H9 (cell line): ENCODE results near the gene SEMA5A. TPM values are rescaled to one million over a fixed set of nuclear protein-coding genes. Genes with fewer than 3 reads are reported as not detected.

Source experiments
- DNase-seq: peaks from one replicate; pipeline ENCODE4 v3.0.0-alpha.2; 2017
- H2AFZ ChIP-seq: one replicate; pipeline ENCODE4 v1.6.1; 2013; ENCODE audit warnings: mild to moderate bottlenecking, low read length, control low read depth, moderate library complexity
- H2AK5ac ChIP-seq: 2 replicates; pipeline ENCODE4 v1.6.1; 2013; ENCODE audit warnings: low read length, control low read depth, mixed read lengths; ENCODE audit not compliant: insufficient read length
- H2BK120ac ChIP-seq: one replicate; pipeline ENCODE4 v1.6.1; 2013; ENCODE audit warnings: low read depth, mild to moderate bottlenecking, low read length, control low read depth, inconsistent platforms; ENCODE audit not compliant: poor library complexity, severe bottlenecking
- H2BK12ac ChIP-seq: 2 replicates; pipeline ENCODE4 v1.6.1; 2013; ENCODE audit warnings: low read length, control low read depth, mixed read lengths, low read depth; ENCODE audit not compliant: insufficient read length
- H2BK15ac ChIP-seq: 2 replicates; pipeline ENCODE4 v1.6.1; 2013; ENCODE audit warnings: low read depth, low read length, control low read depth
- H2BK20ac ChIP-seq: one replicate; pipeline ENCODE4 v1.6.1; 2013; ENCODE audit warnings: low read depth, mild to moderate bottlenecking, low read length, control low read depth, inconsistent platforms; ENCODE audit not compliant: poor library complexity, severe bottlenecking
- H2BK5ac ChIP-seq: 2 replicates; pipeline ENCODE4 v1.6.1; 2013; ENCODE audit warnings: low read length, control low read depth, mixed read lengths; ENCODE audit not compliant: insufficient read length
- H3K14ac ChIP-seq: 2 replicates; pipeline ENCODE4 v1.6.1; 2013; ENCODE audit warnings: low read length, control low read depth; ENCODE audit not compliant: insufficient read depth
- H3K18ac ChIP-seq: 2 replicates; pipeline ENCODE4 v1.6.1; 2013; ENCODE audit warnings: low read depth, mild to moderate bottlenecking, mixed read lengths, low read length, control low read depth; ENCODE audit not compliant: insufficient read length
- H3K23ac ChIP-seq: 2 replicates; pipeline ENCODE4 v1.6.1; 2013; ENCODE audit warnings: low read length, control low read depth, mixed read lengths, low read depth; ENCODE audit not compliant: insufficient read length
- H3K23me2 ChIP-seq: 2 replicates; pipeline ENCODE4 v1.6.1; 2013; ENCODE audit warnings: low read depth, mild to moderate bottlenecking, mixed read lengths, low read length, control low read depth; ENCODE audit not compliant: insufficient read length, poor library complexity, severe bottlenecking
- H3K27ac ChIP-seq: 2 replicates; pipeline ENCODE4 v1.5.1; 2013; ENCODE audit warnings: low read length, control low read depth, mixed read lengths, low read depth; ENCODE audit not compliant: insufficient read length
- H3K27me3 ChIP-seq: 2 replicates; pipeline ENCODE4 v1.6.1; 2013; ENCODE audit warnings: low read length, control low read depth, inconsistent platforms; ENCODE audit not compliant: insufficient read depth
- H3K4ac ChIP-seq: 2 replicates; pipeline ENCODE4 v1.6.1; 2013; ENCODE audit warnings: low read depth, mild to moderate bottlenecking, control low read depth, inconsistent platforms, low read length, moderate library complexity
- H3K4me1 ChIP-seq: 2 replicates; pipeline ENCODE4 v1.6.1; 2013; ENCODE audit warnings: low read length, control low read depth, inconsistent platforms; ENCODE audit not compliant: insufficient read depth
- H3K4me2 ChIP-seq: 2 replicates; pipeline ENCODE4 v1.6.1; 2013; ENCODE audit warnings: low read length, control low read depth, mixed read lengths; ENCODE audit not compliant: insufficient read length, insufficient read depth
- H3K56ac ChIP-seq: 2 replicates; pipeline ENCODE4 v1.6.1; 2013; ENCODE audit warnings: low read depth, mild to moderate bottlenecking, mixed read lengths, low read length, control low read depth; ENCODE audit not compliant: insufficient read length
- H3K79me1 ChIP-seq: 2 replicates; pipeline ENCODE4 v1.6.1; 2013; ENCODE audit warnings: low read depth, mild to moderate bottlenecking, moderate library complexity, low read length, control low read depth, inconsistent platforms; ENCODE audit not compliant: insufficient read depth, poor library complexity, severe bottlenecking
- H3K79me2 ChIP-seq: 2 replicates; pipeline ENCODE4 v1.6.1; 2013; ENCODE audit warnings: low read length, control low read depth, inconsistent platforms; ENCODE audit not compliant: insufficient read depth
- H3K9ac ChIP-seq: 2 replicates; pipeline ENCODE4 v1.6.1; 2013; ENCODE audit warnings: low read length, control low read depth, mixed read lengths; ENCODE audit not compliant: insufficient read length; ENCODE audit errors: extremely low read depth
- H3K9me3 ChIP-seq: one replicate; pipeline ENCODE4 v1.6.1; 2013; ENCODE audit warnings: low read depth, low read length, inconsistent platforms; ENCODE audit not compliant: control insufficient read depth
- H3T11ph ChIP-seq: one replicate; pipeline ENCODE4 v1.6.1; 2013; ENCODE audit warnings: mild to moderate bottlenecking, low read length, control low read depth, inconsistent platforms
- H4K20me1 ChIP-seq: one replicate; pipeline ENCODE4 v1.6.1; 2013; ENCODE audit not compliant: control insufficient read depth, insufficient read length, insufficient read depth
- H4K5ac ChIP-seq: 2 replicates; pipeline ENCODE4 v1.6.1; 2013; ENCODE audit warnings: low read depth, mild to moderate bottlenecking, mixed read lengths, low read length, control low read depth; ENCODE audit not compliant: insufficient read length
- H4K8ac ChIP-seq: replicated peaks from 2 replicates; pipeline ENCODE4 v1.6.1; 2013; ENCODE audit warnings: low read length, control low read depth, mixed read lengths, low read depth; ENCODE audit not compliant: insufficient read length
- H4K91ac ChIP-seq: 2 replicates; pipeline ENCODE4 v1.6.1; 2013; ENCODE audit warnings: low read depth, mild to moderate bottlenecking, moderate library complexity, mixed read lengths, low read length, control low read depth; ENCODE audit not compliant: insufficient read length
- H3K27ac Mint-ChIP-seq, 3 experiments: 2 replicates in 2 of 3; 3 replicates in 1 of 3; pipeline ENCODE4 v1.8.0; 2020 to 2021; ENCODE audit warnings: mixed read lengths in 3 of 3, mild to moderate bottlenecking in 1 of 3, moderate library complexity in 1 of 3
- H3K27me3 Mint-ChIP-seq: 2 replicates; pipeline ENCODE4 v1.8.0; 2021; ENCODE audit warnings: low read depth, mild to moderate bottlenecking, moderate library complexity, mixed read lengths
- H3K36me3 Mint-ChIP-seq, 3 experiments: 2 replicates in 2 of 3; 3 replicates in 1 of 3; pipeline ENCODE4 v1.8.0; 2020 to 2021; ENCODE audit warnings: low read depth in 3 of 3, mixed read lengths in 3 of 3; ENCODE audit not compliant: insufficient read depth in 1 of 3
- H3K4me1 Mint-ChIP-seq, 2 experiments: 2 replicates each; pipeline ENCODE4 v1.8.0; 2020; ENCODE audit warnings: mixed read lengths in 2 of 2
- H3K4me3 Mint-ChIP-seq, 2 experiments: 2 replicates in 1 of 2; 3 replicates in 1 of 2; pipeline ENCODE4 v1.8.0; 2020 to 2021; ENCODE audit warnings: mild to moderate bottlenecking in 2 of 2, mixed read lengths in 2 of 2, moderate library complexity in 1 of 2
- H3K9me3 Mint-ChIP-seq, 2 experiments: 2 replicates in 1 of 2; 3 replicates in 1 of 2; pipeline ENCODE4 v1.8.0; 2020; ENCODE audit warnings: mild to moderate bottlenecking in 2 of 2, mixed read lengths in 2 of 2, moderate library complexity in 1 of 2
- CTCF ChIP-seq: fragments of 200-600 bp; sonication (generic); conservative IDR thresholded peaks from 3 replicates; pipeline ENCODE4 v1.8.0; 2021; ENCODE audit warnings: antibody characterized with exemption, mild to moderate bottlenecking
- WGBS: extraction: QIAGEN DNeasy Blood & Tissue Kit; methylation state at CpG from one replicate; pipeline ENCODE4 v1.1.7; 2013; ENCODE audit warnings: missing lambda C conversion rate, low lambda C conversion rate, mixed read lengths; ENCODE audit not compliant: insufficient read length; ENCODE audit errors: extremely low coverage; 5-methylcytosine and 5-hydroxymethylcytosine counted together
- total RNA-seq: library from RNA; stranded (reverse); gene quantifications from 2 replicates; pipeline ENCODE4 v1.2.1, GENCODE V29; 2021

Gene SEMA5A
- total RNA-seq, 1 experiment from 2014 or later, result 4.3 TPM

GRCh38 chr5:9545136-9545991 lies 511 bp downstream of the SEMA5A start:
- Histone ChIP-seq H3K79me1 (no peaks in the 10 kb centered on the region), H4K5ac (no peak overlapping the region), H3K9ac (peak overlapping the region; percentile 68), H4K20me1 (no peaks in the 10 kb centered on the region), H3K27me3 (no peaks in the 10 kb centered on the region), H3K18ac (peak overlapping the region; percentile 89), H3K9me3 (no peaks in the 10 kb centered on the region), H2BK20ac (no peak overlapping the region), H3K4me1 (0 out of 2 replicates have a peak, but pooled peaks cover 4% of the 10 kb centered on the region), H2BK5ac (no peak overlapping the region), H2AK5ac (no peak overlapping the region), H3K4me2 (peak overlapping the region; percentile 40), H3K23me2 (peaks cover 20% of the 10 kb centered on the region), H3K4ac (no peak overlapping the region), H2BK15ac (no peak overlapping the region), H3K14ac (peak overlapping the region; percentile 91), H4K91ac (no peak overlapping the region), H3K79me2 (no peaks in the 10 kb centered on the region), H3K23ac (no peak overlapping the region), H2AFZ (no peak overlapping the region), H2BK120ac (no peak overlapping the region), H4K8ac (no peak overlapping the region), H3K56ac (no peak overlapping the region), H2BK12ac (no peak overlapping the region), H3K27ac (no peak overlapping the region), H3T11ph (no peak overlapping the region)
- H3K27me3 Mint-ChIP-seq, result peaks cover 10% of the 10 kb centered on the region
- H3K27ac Mint-ChIP-seq, result no peak overlapping the region
- H3K36me3 Mint-ChIP-seq, result peaks cover 8 to 17% (median 13%) of the 10 kb centered on the region in 3 experiments; a peak in 6 of 7 replicates
- no CpG with 5 or more reads among the region's 82 CpGs for WGBS
- H3K4me1 Mint-ChIP-seq, result peaks cover 18 to 20% of the 10 kb centered on the region in 2 experiments
- no peak for TF ChIP-seq CTCF
- no peaks in the 10 kb centered on the region; a peak in 1 of 5 replicates for H3K9me3 Mint-ChIP-seq
- DNase-seq, result peak; percentile 59
- H3K4me3 Mint-ChIP-seq, result peak overlapping the region; percentile 87 to 96
